GM10266 (cell line): Measurements from ENCODE around the gene CPA5.
"Not testable (repeated sequence)": the region's sequence is repeated elsewhere in the genome, so short reads cannot be mapped to it uniquely, and the experiment has no call there.

ENCODE experiments used
- DNase-seq: peaks from one replicate; pipeline ENCODE4 v3.0.0; 2012; ENCODE audit errors: extremely low spot score
- CTCF ChIP-seq: IDR thresholded peaks from 2 replicates; pipeline ENCODE4 v1.5.1; 2012; ENCODE audit warnings: mild to moderate bottlenecking, low read depth; ENCODE audit not compliant: control insufficient read depth, insufficient read depth; ENCODE audit errors: missing control alignments

Gene CPA5

GRCh38 chr7:130314305-130314704 lies 30.3 kb upstream of the CPA5 start:
- no peak for TF ChIP-seq CTCF
- DNase-seq, result no peak

GRCh38 chr7:130319541-130319940 lies 25.1 kb upstream of the CPA5 start:
- no peak for TF ChIP-seq CTCF
- no peak for DNase-seq

- not testable (repeated sequence) for DNase-seq
Measured at GRCh38 chr7:130321542-130322229, 22.9 kb upstream of the CPA5 start.

GRCh38 chr7:130322615-130323014 lies 22.0 kb upstream of the CPA5 start:
- DNase-seq, result no peak
- no peak for TF ChIP-seq CTCF

GRCh38 chr7:130324306-130324943 lies 20.2 kb upstream of the CPA5 start:
- no peak for TF ChIP-seq CTCF

GRCh38 chr7:130329681-130330080 lies 14.9 kb upstream of the CPA5 start:
- DNase-seq, result no peak
- TF ChIP-seq CTCF, result no peak

More at GRCh38 chr7:130324306-130324943, 20.2 kb upstream of the CPA5 start:
- DNase-seq, result no peak

GRCh38 chr7:130332259-130333053 lies 12.2 kb upstream of the CPA5 start:
- DNase-seq, result no peak
- TF ChIP-seq CTCF, result no peak
